ENCODE data around the gene CLEC3A.
"Not testable (repeated sequence)": the region's sequence is repeated elsewhere in the genome, so short reads cannot be mapped to it uniquely, and the experiment has no call there.

Gene CLEC3A

GRCh38 chr16:78034530-78034929 lies 12.2 kb downstream of the CLEC3A start:
- DNase-seq (ENCODE audit: low read depth) = no peak

- no peak for DNase-seq (ENCODE audit: low read depth)
Observed at GRCh38 chr16:78035012-78035411, 12.7 kb downstream of the CLEC3A start.

GRCh38 chr16:78040396-78040795 lies 18.0 kb downstream of the CLEC3A start:
- no peak for DNase-seq (ENCODE audit: low read depth)

GRCh38 chr16:78045865-78046581 lies 23.7 kb downstream of the CLEC3A start:
- no peak for DNase-seq (ENCODE audit: low read depth)

GRCh38 chr16:78048319-78048718 lies 26.0 kb downstream of the CLEC3A start:
- no peak for DNase-seq (ENCODE audit: low read depth)

- no peak for DNase-seq (ENCODE audit: low read depth)
Observed at GRCh38 chr16:78050734-78051400, 28.5 kb downstream of the CLEC3A start.

GRCh38 chr16:78057803-78058564 lies 35.6 kb downstream of the CLEC3A start:
- no peak for DNase-seq (ENCODE audit: low read depth)

- DNase-seq (ENCODE audit: low read depth) = not testable (repeated sequence)
Observed at GRCh38 chr16:78059806-78060205, 37.5 kb downstream of the CLEC3A start.

- DNase-seq (ENCODE audit: low read depth) = no peak
Observed at GRCh38 chr16:78060295-78060694, 37.9 kb downstream of the CLEC3A start.

GRCh38 chr16:78060809-78061208 lies 38.5 kb downstream of the CLEC3A start:
- no peak for DNase-seq (ENCODE audit: low read depth)

GRCh38 chr16:78065319-78065718 lies 43.0 kb downstream of the CLEC3A start:
- DNase-seq (ENCODE audit: low read depth) = no peak

GRCh38 chr16:78069913-78070312 lies 47.6 kb downstream of the CLEC3A start:
- no peak for DNase-seq (ENCODE audit: low read depth)

- DNase-seq (ENCODE audit: low read depth) = no peak
Observed at GRCh38 chr16:78072275-78072674, 49.9 kb downstream of the CLEC3A start.

GRCh38 chr16:78075800-78076199 lies 53.5 kb downstream of the CLEC3A start:
- DNase-seq (ENCODE audit: low read depth) = no peak

GRCh38 chr16:78081341-78081740 lies 59.0 kb downstream of the CLEC3A start:
- DNase-seq (ENCODE audit: low read depth) = no peak
